GM18519 (cell line): ENCODE results near the gene CCRL2.
"Not testable (repeated sequence)": the region's sequence is repeated elsewhere in the genome, so short reads cannot be mapped to it uniquely, and the experiment has no call there.

Experiments
- ATAC-seq: cut with Tn5 transposase; IDR thresholded peaks from one replicate; pipeline ENCODE4 v1.9.1; 2021; ENCODE audit warnings: mild to moderate bottlenecking, moderate library complexity; ENCODE audit not compliant: unreplicated experiment, low FRiP score

Gene CCRL2

DNA sequence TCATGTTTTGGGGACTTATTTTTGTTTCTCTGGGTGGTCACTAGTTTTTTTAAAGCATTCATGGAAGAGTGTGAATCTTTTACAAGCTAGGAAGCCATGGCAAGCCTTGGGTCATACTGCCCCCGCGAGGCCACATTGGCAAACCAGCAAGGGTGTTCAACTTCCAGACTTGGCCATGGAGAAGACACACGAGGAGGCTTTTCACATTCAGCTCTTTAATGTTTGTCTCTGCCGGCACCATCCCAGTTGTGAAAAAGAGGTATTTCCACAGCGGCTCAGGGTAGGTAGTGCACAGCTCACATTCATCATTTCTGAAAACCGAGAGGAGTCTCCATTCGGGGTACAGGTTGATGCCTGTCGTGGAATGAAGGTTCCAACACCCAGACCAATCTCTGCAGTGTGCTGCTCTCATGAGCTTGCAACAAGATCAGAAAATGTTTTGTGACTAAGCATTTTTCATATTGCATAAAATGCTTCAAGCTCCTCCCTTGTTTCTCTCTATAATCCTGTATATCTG is 28.6 kb upstream of the CCRL2 start:
- ATAC-seq: no peak

GRCh38 chr3:46380471-46381221 is 26.4 kb upstream of the CCRL2 start:
- ATAC-seq: no peak

DNA sequence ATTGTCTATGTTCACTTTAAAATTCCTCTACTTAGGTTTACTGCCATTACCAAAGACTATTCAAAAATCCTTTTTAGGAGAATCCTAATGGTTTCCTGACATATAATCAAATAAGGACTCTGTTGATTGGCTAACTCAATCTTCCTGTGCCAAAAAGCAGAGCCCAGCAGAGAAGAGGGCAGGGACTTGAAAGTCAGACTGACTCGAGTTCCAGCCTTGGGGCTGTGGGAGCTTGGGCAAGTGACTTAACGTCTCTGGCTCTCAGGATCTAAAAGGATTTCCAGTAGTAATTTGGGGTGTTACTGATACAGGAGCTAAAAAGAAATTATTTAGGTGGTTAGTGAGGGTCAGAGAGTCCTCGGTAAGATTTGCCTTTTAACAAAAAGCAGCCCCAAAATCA is 25.4 kb upstream of the CCRL2 start:
- ATAC-seq: no peak

- no peak for ATAC-seq
These were observed 23.7 kb upstream of the CCRL2 start for GRCh38 chr3:46383211-46383950.

- no peak for ATAC-seq
These were observed 23.1 kb upstream of the CCRL2 start for GRCh38 chr3:46383951-46384330.

DNA sequence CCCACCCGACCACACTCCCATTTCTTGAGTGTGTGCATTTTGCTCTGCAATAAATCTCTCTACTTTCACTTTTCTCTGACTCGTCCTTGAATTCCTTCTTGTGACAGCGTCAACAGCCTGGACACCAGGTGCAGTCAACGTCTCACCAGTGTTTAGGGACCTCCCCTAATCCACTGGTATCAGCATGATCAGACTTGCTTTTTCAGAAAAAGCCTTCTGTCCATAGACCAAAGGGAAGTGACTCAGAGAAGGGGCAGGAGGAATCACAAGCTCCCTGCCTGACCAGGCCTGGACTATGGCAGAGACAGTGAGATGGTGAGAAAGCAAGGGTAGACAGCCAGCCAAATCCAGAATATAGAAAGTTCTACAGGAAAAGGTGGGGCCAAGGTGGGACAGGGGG is 20.9 kb upstream of the CCRL2 start:
- ATAC-seq: no peak

- not testable (repeated sequence) for ATAC-seq
These were observed 18.2 kb upstream of the CCRL2 start for GRCh38 chr3:46388847-46389246.

GRCh38 chr3:46389306-46389705 is 17.8 kb upstream of the CCRL2 start:
- ATAC-seq: no peak

DNA sequence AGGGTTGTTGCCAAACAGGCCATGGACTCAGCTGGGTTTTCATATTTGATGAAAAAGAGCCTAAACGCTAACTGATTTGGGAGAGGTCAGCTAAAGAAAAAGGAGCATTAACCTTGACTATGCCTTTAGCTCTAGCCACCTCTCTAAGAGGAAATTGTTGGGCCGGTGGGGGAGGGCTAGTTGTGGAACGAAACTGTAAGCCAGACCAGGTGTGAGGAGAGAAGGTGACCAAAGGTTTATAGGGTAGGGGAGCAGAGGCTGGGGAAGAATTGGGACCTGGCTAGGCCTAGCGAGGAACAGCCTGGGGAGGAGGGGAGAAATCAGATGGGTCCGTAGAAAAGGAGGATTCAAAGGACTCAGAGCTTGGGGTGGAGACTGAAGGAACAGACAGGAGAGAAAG is 15.5 kb upstream of the CCRL2 start:
- ATAC-seq: not testable (repeated sequence)

DNA sequence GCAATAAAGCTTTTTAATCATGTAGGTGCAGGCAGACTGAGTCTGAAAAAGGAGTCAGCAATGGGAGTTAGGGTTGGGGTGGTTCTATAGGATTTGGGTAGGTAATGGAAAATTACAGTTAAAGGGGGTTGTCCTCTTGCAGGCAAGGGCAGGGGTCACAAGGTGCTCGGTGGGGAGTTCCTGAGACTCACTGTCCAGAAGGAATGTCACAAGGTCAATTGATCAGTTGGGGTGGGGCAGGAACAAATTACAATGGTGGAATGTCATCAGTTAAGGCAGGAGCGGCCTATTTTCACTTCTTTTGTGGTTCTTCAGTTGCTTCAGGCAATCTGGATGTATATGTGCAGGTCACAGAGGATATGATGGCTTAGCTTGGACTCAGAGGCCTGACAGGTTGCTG is 14.0 kb upstream of the CCRL2 start:
- no peak for ATAC-seq

DNA sequence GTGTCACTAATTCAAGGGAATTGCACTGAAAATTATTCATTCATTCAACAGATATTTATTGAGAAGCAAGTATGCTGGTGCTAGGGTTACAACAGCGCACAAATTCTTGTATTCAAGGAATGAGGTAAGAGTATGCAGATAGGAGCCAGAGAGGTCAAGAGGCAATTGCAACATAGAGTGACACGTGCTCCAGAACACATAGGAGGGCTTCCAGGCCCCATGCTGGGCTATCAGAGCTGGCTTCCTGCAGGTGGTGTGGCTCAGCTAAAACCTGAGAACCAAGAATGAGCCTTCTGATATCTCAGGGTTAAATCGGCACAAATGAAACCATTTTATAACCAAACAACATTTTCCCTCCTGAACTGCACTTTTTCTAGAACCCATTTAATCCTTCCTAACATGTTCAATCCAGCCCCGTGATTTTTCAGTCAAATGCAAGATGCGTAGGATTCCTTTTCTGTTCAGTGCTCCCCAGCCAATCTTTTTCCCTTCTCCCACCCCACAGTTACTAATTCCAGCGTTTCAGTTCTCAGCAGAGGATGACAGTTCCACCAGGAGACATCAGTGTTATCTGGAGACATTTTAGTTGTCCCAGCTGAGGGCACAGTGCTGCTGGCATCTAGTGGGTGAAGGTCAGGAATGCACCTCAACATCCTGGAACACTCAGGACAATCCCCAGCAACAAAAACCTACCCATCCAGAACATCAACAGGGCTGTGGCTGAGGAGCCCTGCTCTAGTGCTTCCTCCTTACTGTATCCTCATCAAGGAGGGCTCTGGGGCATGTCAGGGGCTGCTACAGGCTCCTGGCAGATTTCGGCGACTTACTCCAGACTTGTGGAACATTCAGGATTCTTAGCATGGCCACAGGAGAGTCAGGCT is 13.3 kb upstream of the CCRL2 start:
- no peak for ATAC-seq

DNA sequence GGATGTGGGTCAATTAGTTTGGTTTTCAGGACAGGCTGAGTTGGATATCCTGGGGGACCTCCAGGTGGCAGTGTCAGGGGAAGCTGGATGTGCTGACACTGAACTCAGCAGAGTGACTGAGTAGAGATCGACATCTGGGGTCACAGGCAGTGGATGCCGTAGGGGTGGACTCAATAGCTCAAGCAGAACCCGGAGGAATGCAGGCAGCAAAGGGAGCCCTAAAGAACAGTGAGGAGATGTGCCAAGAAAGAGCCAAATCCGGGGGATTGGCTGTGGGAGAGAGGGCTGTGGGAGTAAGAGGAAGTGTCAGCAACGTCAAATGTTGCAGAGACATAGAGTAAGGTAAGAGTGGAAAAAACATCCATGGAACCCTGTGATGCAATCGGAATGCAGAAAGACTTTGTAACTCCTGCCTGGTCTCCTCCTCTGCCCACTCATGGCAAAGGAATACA is 11.8 kb upstream of the CCRL2 start:
- ATAC-seq: no peak

DNA sequence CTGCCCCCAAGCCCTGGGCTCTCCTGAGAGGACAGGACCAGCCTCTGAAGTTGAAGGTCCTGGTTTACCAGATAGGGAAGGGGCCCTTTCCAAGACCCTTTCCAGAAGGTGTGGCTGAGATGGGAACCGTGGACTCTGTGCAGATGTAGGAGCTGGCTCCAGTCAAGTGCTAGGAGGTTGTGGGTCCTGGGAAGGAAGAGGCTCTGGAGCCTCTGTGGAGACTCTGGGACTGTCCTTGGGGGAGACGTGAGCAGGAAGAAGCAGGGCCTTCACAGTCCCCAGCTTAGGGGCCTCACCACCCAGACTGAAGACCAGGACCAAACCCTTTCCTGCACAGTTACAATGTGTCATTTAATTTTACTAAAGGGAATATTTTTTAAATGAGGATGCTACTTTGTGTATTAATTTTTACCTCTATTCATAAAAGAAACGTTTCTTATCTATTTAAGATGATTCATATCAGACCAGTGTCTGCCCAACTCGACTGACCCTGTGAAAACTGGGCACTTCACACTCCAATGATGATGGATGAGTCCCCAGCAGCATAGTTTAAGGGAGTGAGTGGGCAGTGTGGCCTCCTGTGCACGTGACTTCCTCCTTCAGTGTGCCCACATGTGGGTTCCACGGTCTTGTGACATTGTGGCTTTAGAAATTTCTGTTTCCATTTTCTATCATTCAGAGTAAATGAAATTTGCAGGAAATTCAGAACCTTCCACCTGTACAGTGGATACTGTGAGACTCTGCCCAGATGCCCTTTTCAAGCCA is 11.1 kb upstream of the CCRL2 start:
- no peak for ATAC-seq

DNA sequence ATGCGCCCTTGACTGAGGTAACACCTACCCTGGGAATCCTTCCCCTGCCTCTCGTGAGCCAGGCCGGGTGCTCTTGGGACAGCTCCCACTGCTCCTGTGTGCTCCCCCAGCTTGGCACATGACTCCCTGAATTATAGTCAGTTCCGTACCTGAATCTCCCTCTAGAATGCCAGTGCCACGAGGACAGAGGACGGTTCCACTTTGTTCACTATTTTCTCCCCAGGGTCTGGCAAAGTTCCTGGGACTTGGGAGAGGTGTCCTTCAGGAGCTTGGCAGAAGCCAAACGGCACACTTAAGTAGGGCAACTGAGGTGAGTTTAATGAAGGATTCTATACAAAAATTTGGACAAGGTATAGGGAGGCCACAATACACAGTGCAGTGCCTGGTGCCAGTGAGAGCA is 9.9 kb upstream of the CCRL2 start:
- no peak for ATAC-seq

GRCh38 chr3:46398186-46398955 is 8.7 kb upstream of the CCRL2 start:
- ATAC-seq: no peak

DNA sequence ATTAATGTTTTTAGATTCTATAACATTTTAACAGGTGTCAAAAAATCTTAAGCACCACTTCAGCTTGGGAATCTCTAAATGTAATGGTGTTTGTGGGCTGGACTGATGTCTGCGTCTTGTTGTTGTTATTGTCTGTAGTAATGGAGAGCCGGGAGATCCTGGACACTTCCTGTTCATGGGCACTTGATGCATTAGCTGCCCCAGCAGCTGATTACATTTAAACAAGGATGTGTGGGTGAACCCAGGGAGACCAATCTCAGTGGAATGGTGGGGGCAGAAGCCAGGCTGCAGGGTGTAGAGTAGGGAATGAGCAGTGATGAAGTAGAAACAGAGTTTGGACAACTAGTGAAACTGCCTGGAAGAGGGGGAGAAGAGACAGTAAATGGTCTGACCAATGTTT is 8.0 kb upstream of the CCRL2 start:
- no peak for ATAC-seq

DNA sequence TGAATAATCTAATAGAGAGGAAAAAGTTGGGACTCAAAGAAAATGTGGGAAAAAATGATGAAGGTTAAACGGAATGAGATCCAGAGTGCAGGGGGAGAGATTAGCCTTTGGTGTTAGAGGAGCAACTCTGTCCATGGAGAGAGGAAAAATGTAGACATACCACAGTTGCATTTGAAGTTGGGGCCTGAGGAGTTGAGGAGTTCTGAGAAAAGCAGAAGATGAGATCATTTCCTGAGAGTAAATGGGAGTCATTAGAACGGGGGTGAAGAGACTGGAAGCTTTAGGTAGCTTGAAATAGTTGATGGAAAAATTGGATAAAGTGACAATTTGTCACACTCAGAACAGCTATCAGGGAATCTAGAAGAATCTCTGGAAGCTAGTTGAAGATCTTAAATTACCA is 7.5 kb upstream of the CCRL2 start:
- ATAC-seq: no peak

DNA sequence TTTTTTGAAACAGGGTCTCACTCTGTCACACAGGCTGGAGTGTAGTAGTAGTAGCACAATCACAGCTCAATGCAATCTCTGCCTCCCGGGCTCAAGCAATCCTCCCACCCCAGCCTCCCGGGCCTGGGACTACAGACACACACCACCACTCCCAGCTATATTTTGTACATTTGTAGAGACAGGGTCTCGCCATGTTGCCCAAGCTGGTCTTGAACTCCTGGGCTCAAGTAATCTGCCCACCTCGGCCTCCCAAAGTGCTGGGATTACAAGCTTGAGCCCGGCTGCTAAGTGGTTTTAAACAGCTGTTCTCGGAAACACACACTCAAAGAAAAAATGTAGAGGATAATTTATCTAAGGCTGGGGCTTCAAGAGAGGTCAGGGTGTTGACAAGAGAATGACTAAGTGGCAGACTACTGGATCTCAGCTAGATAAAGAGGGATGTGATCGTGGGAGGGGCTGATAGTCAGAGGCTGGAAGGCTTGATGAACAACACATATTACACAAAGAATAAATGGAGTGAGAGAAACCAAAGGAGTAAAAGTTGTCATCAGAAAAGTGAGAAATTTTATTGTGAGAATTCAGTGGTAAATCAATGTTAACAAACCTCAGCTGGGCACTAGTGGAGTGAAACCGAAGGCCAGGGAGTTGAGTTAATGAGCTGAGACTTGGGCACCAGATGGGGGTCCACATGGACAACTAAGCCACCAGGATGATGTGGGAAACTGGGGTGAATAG is 6.9 kb upstream of the CCRL2 start:
- no peak for ATAC-seq

- no peak for ATAC-seq
These were observed 6.2 kb upstream of the CCRL2 start for GRCh38 chr3:46400846-46401245.
